ENCODE data around the gene MRPL2.

DNA sequence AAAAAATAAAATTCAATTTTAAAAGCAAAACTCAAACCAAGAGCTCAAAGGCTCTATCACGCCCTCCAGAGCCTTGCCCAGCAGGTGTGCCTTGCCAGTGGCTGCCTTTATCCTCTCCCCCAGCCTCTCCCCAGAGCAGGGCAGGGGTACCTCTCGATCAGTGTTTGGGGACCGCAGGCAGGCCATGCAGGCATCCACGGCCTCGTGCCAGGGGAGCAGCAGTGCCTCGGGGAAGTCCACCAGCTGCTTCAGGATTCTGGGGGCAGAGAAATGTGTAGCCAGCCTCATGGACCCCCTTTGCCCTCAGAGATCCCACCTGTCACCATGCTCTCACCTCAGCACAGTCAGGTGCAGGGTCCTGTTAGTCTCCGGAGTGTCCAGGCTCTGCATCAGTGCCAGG, 11.2 kb downstream of the MRPL2 start:
- no peak for TF ChIP-seq POLR2A (IDR thresholded peaks at IDR 0.05)
- TF ChIP-seq, protein P1, sequence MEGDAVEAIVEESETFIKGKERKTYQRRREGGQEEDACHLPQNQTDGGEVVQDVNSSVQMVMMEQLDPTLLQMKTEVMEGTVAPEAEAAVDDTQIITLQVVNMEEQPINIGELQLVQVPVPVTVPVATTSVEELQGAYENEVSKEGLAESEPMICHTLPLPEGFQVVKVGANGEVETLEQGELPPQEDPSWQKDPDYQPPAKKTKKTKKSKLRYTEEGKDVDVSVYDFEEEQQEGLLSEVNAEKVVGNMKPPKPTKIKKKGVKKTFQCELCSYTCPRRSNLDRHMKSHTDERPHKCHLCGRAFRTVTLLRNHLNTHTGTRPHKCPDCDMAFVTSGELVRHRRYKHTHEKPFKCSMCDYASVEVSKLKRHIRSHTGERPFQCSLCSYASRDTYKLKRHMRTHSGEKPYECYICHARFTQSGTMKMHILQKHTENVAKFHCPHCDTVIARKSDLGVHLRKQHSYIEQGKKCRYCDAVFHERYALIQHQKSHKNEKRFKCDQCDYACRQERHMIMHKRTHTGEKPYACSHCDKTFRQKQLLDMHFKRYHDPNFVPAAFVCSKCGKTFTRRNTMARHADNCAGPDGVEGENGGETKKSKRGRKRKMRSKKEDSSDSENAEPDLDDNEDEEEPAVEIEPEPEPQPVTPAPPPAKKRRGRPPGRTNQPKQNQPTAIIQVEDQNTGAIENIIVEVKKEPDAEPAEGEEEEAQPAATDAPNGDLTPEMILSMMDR (IDR thresholded peaks at IDR 0.05), result no peak

Measured in body of pancreas (tissue), 4 donors.